Measurements from ENCODE around the gene CLTB.

The CLTB gene

DNA sequence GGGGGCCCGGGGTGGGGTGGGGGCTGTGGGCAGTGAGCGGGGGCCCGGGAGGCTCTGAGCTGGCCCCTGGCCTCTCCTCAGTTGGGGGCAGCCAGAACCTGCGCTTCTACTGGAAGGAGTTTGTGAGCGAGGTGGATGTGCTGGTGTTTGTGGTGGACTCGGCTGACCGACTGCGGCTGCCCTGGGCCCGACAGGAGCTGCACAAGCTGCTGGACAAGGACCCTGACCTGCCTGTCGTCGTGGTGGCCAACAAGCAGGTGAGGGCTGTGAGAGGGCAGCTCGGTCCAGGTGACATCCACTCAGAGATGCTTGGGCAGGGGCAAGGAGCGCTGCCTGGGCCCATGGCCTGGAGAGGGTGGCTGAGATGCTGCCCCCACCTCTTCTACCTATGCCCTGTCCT is 47.6 kb downstream of the CLTB start:
- H3K4me3 ChIP-seq (ENCODE audit: low read depth, low read length) = no peak overlapping the region
- DNase-seq (ENCODE audit: low read depth) = no peak
- TF ChIP-seq, protein P1, sequence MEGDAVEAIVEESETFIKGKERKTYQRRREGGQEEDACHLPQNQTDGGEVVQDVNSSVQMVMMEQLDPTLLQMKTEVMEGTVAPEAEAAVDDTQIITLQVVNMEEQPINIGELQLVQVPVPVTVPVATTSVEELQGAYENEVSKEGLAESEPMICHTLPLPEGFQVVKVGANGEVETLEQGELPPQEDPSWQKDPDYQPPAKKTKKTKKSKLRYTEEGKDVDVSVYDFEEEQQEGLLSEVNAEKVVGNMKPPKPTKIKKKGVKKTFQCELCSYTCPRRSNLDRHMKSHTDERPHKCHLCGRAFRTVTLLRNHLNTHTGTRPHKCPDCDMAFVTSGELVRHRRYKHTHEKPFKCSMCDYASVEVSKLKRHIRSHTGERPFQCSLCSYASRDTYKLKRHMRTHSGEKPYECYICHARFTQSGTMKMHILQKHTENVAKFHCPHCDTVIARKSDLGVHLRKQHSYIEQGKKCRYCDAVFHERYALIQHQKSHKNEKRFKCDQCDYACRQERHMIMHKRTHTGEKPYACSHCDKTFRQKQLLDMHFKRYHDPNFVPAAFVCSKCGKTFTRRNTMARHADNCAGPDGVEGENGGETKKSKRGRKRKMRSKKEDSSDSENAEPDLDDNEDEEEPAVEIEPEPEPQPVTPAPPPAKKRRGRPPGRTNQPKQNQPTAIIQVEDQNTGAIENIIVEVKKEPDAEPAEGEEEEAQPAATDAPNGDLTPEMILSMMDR (IDR thresholded peaks at IDR 0.05; ENCODE audit: low read depth, low read length) = no peak
- TF ChIP-seq MYC (IDR thresholded peaks at IDR 0.05; ENCODE audit: low read depth, low read length) (no peak), POLR2A (IDR thresholded peaks at IDR 0.05; ENCODE audit: extremely low read depth, insufficient read length) (no peak)
- TF ChIP-seq, protein P2, sequence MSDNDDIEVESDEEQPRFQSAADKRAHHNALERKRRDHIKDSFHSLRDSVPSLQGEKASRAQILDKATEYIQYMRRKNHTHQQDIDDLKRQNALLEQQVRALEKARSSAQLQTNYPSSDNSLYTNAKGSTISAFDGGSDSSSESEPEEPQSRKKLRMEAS (IDR thresholded peaks at IDR 0.05; ENCODE audit: low read depth, low read length) = no peak

DNA sequence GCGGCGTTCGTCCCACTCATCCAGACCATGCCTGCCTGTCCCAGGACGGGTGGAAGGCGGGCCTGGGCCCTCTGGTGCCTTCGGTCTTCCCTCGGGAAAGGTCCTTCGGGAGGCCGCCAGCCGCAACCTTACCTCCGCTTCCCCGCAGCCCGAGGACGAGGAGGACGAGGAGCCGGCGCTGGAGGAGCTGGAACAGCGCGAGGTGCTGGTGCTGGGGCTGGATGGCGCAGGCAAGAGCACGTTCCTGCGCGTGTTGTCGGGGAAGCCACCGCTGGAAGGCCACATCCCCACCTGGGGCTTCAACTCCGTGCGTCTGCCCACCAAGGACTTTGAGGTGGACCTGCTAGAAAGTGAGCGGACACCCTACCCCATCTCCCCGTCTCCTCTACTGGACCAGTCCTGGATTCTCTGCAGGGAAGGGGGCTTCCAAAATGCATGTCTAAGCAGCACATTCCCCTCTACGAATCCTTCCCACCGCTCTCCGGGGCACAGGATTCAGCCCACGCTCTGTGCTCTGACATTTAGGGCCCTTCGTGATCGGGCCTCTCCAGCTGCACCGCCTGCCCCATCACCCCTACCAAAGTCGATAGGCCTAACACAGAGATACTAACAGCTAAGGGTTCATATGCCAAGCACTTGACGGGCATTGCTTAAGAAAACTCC is 50.0 kb downstream of the CLTB start:
- DNase-seq (ENCODE audit: low read depth) = no peak
- no peak overlapping the region for H3K4me3 ChIP-seq (ENCODE audit: low read depth, low read length)
- TF ChIP-seq, protein P1 (IDR thresholded peaks at IDR 0.05; ENCODE audit: low read depth, low read length) = no peak
- TF ChIP-seq MYC (IDR thresholded peaks at IDR 0.05; ENCODE audit: low read depth, low read length) = no peak
- TF ChIP-seq, protein P2 (IDR thresholded peaks at IDR 0.05; ENCODE audit: low read depth, low read length) = no peak
- no peak for TF ChIP-seq POLR2A (IDR thresholded peaks at IDR 0.05; ENCODE audit: extremely low read depth, insufficient read length)

DNA sequence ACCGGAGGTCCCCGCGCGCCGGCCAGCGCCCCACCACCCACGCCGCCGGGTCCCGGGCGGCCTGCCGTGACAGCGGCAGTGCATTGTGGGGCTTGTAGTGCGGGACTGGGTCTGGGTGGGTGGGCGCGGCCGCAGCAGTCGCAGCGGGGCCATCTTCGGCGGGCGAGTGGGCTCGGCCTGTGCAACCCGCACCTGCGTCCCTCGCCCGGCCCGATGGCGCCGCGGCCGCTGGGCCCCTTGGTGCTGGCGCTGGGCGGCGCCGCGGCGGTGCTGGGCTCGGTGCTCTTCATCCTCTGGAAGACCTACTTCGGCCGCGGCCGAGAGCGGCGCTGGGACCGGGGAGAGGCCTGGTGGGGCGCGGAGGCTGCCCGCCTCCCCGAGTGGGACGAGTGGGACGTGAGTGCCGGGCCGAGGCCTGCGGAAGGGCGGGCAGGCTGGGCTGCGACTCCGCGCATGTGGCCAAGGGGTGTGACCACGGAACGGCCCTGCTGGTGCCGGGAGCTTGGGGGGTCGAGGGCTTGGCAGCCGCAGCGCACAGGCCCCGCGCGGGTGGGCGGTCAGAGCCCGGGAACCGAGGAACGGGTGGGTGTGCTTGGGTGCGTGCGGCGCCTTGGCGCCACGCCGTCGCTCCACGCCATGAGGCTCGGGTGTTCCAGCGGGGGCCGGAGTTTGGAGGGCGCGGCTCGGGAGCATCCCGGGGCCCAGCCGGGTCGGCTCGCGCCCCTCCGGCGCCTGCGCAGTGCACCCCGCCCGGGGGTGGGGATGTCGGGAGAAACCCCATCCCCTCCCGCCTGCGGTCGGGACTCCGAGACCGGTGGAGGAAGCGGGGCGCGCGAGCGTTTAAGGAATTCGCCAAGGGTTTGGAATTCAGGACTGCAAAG is 50.7 kb downstream of the CLTB start, which contains the start of gene ARL10:
ARL10 (plus strand) TSS at position 137 of the 881 bp plus-strand sequence; CDS start at position 214, 77 bp downstream.
- no peak for TF ChIP-seq MYC (IDR thresholded peaks at IDR 0.05; ENCODE audit: low read depth, low read length)
- TF ChIP-seq POLR2A (IDR thresholded peaks at IDR 0.05; ENCODE audit: extremely low read depth, insufficient read length) = no peak
- TF ChIP-seq, protein P2 (IDR thresholded peaks at IDR 0.05; ENCODE audit: low read depth, low read length) = no peak
- TF ChIP-seq, protein P1 (IDR thresholded peaks at IDR 0.05; ENCODE audit: low read depth, low read length) = no peak
- DNase-seq (ENCODE audit: low read depth) = no peak
- no peak within 1 kb of the TSS for H3K4me3 ChIP-seq (ENCODE audit: low read depth, low read length)

DNA sequence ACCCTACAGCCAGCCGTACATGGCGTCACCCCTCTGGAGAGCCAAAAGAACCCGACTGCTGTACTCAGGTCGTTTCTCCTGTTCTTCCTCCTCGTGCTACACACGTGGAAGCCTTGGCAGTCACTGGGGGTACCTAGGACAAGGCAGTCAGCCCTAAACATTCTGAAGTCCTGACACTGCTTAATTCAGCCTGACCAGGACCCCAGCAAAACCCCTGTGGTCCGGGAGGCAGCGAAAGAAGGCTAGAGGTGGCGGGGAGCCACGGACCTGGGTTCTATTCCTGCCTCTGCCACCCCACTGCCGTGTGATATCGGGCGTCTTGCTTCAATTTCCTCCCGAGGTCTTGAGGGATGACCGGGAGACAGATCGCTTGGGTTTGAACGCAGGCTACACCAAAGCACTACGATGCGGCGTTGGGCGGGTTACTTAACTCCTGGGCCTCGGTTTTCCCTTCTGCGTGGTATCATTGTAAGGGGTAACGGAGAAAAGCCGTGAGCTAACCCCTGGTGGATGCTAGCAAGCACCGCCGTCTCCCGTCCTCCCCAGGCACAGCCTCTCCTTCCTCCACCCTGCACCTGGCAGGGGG is 51.5 kb downstream of the CLTB start:
- no peak for DNase-seq (ENCODE audit: low read depth)
- no peak overlapping the region for H3K4me3 ChIP-seq (ENCODE audit: low read depth, low read length)
- TF ChIP-seq, protein P1 (IDR thresholded peaks at IDR 0.05; ENCODE audit: low read depth, low read length) = no peak
- no peak for TF ChIP-seq POLR2A (IDR thresholded peaks at IDR 0.05; ENCODE audit: extremely low read depth, insufficient read length)
- TF ChIP-seq, protein P2 (IDR thresholded peaks at IDR 0.05; ENCODE audit: low read depth, low read length) = no peak
- TF ChIP-seq MYC (IDR thresholded peaks at IDR 0.05; ENCODE audit: low read depth, low read length) = no peak

DNA sequence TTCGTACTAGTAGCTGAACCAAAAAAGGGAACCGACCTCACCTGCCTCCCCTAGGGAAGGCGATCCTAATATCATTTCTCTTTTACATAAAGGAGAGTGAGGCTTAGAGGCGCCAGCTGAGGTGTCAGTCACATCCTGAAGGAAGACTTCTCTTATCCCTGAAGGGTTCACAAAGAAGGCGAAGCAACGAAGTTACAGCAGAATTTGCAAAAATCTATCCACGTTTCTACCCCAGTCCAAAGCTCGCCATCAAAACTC is 54.2 kb downstream of the CLTB start:
- DNase-seq (ENCODE audit: low read depth) = no peak
- TF ChIP-seq POLR2A (IDR thresholded peaks at IDR 0.05; ENCODE audit: extremely low read depth, insufficient read length) (no peak), MYC (IDR thresholded peaks at IDR 0.05; ENCODE audit: low read depth, low read length) (no peak)
- TF ChIP-seq, protein P1 (IDR thresholded peaks at IDR 0.05; ENCODE audit: low read depth, low read length) = no peak
- TF ChIP-seq, protein P2 (IDR thresholded peaks at IDR 0.05; ENCODE audit: low read depth, low read length) = no peak
- peak overlapping the region; percentile 80 for H3K4me3 ChIP-seq (ENCODE audit: low read depth, low read length)

Measured in NB4 (cell line).